HEK293T (cell line): ENCODE measurements around the gene ZNF792.

Experiments used
- BHLHE40 ChIP-seq: fragments of 450-650 bp; IDR thresholded peaks from 2 replicates; pipeline ENCODE4 v1.6.1; 2016; ENCODE audit warnings: mild to moderate bottlenecking, moderate library complexity, borderline replicate concordance
- CTBP1 ChIP-seq: fragments of 450-650 bp; IDR thresholded peaks from 2 replicates; pipeline ENCODE4 v1.6.1; 2016; ENCODE audit warnings: borderline replicate concordance
- FOXM1 ChIP-seq: fragments of 450-650 bp; IDR thresholded peaks from 2 replicates; pipeline ENCODE4 v1.6.1; 2017; ENCODE audit warnings: mild to moderate bottlenecking, borderline replicate concordance
- L3MBTL2 ChIP-seq: fragments of 450-650 bp; conservative IDR thresholded peaks from 2 replicates; pipeline ENCODE4 v1.6.1; 2016; ENCODE audit warnings: mild to moderate bottlenecking
- SUZ12 ChIP-seq: fragments of 450-650 bp; IDR thresholded peaks from 2 replicates; pipeline ENCODE4 v1.6.1; 2016; ENCODE audit warnings: mild to moderate bottlenecking

DNA sequence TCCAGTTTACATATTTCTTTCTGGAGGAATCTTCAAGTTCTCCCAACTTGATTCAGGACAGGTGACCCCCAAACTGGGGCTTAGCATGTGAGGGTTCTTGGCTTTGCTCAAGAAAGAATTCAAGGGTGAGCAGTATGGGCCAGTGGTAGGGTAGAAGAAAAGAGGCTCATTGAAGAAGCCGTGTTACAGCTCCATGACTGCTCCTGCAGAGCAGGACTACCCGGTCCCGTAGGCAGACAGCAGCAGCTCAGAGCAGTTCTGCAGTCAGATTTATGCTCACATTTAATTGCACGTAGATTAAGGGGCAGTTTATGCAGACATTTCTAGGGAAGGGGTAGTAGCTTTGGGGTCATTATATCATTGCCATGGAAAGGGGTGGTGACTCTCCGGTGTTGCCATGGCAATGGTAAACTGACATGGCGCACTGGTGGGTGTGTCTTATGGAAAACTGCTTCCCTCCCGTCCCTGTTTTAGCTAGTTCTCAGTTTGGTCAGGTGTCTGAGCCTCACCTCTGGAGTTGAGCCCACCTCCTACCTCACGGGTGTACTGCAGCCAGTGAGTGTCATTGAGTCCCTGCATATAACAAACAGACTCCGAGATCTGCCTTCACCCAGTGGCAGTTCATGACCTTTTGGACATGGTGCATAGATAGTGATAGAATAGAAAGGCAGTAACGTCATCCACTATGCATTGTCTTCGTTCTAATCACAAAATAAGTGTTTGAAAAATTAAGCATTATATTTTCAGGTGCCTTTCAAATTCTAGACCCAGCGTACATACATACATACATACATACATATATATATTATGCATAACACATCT lies 16.0 kb upstream of the ZNF792 start:
- TF ChIP-seq L3MBTL2 (no peak), FOXM1 (no peak), BHLHE40 (no peak), CTBP1 (no peak), SUZ12 (no peak)
